Stimulated activated CD8-positive, alpha-beta memory T cell treated with anti-CD3 and anti-CD28 coated beads, Interleukin-15, amount 100 ng/mL, for 48 hours (primary cell): ENCODE measurements around the gene ARRDC3.
"Not testable (repeated sequence)": the region's sequence is repeated elsewhere in the genome, so short reads cannot be mapped to it uniquely, and the experiment has no call there.

Source experiments
- DNase-seq, 2 donors: peaks; one replicate each; pipeline ENCODE4 v3.0.0-alpha.2; 2020; ENCODE audit warnings: low read depth in 2 of 2

Gene ARRDC3

GRCh38 chr5:91383027-91383955 is at the start of gene ARRDC3:
Gene ARRDC3 (minus strand): TSS chr5:91383317. CDS start chr5:91383092, 225 bp downstream.
- DNase-seq, result peak; percentile 91 to 95

- no peak for DNase-seq
Measured at GRCh38 chr5:91430949-91431348, 47.8 kb upstream of the ARRDC3 start.

GRCh38 chr5:91424638-91425436 is 41.7 kb upstream of the ARRDC3 start:
- no peak for DNase-seq

- DNase-seq, result no peak
Measured at GRCh38 chr5:91423871-91424270, 40.8 kb upstream of the ARRDC3 start.

GRCh38 chr5:91420879-91421278 is 37.8 kb upstream of the ARRDC3 start:
- DNase-seq, result no peak

GRCh38 chr5:91419571-91420537 is 36.7 kb upstream of the ARRDC3 start:
- peak; percentile 15 to 47 for DNase-seq

- no peak for DNase-seq
Measured at GRCh38 chr5:91419136-91419535, 36.0 kb upstream of the ARRDC3 start.

GRCh38 chr5:91418158-91418557 is 35.0 kb upstream of the ARRDC3 start:
- no peak for DNase-seq

- no peak for DNase-seq
Measured at GRCh38 chr5:91417219-91417618, 34.1 kb upstream of the ARRDC3 start.

GRCh38 chr5:91416491-91416890 is 33.4 kb upstream of the ARRDC3 start:
- no peak for DNase-seq

- no peak for DNase-seq
Measured at GRCh38 chr5:91409304-91409703, 26.2 kb upstream of the ARRDC3 start.

- no peak for DNase-seq
Measured at GRCh38 chr5:91408710-91409109, 25.6 kb upstream of the ARRDC3 start.

- no peak for DNase-seq
Measured at GRCh38 chr5:91407204-91407603, 24.1 kb upstream of the ARRDC3 start.

GRCh38 chr5:91403438-91403837 is 20.3 kb upstream of the ARRDC3 start:
- DNase-seq, result no peak

- DNase-seq, result no peak
Measured at GRCh38 chr5:91401175-91401574, 18.1 kb upstream of the ARRDC3 start.

- DNase-seq, result no peak
Measured at GRCh38 chr5:91397791-91398190, 14.7 kb upstream of the ARRDC3 start.

- no peak for DNase-seq
Measured at GRCh38 chr5:91390268-91390667, 7.2 kb upstream of the ARRDC3 start.

GRCh38 chr5:91389555-91389954 is 6.4 kb upstream of the ARRDC3 start:
- not testable (repeated sequence) for DNase-seq

GRCh38 chr5:91388362-91388761 is 5.2 kb upstream of the ARRDC3 start:
- DNase-seq, result no peak

GRCh38 chr5:91386120-91386519 is 3.0 kb upstream of the ARRDC3 start:
- no peak for DNase-seq

GRCh38 chr5:91385596-91385995 is 2.5 kb upstream of the ARRDC3 start:
- not testable (repeated sequence) for DNase-seq
